ENCODE results near the gene PGBD5.

The PGBD5 gene

GRCh38 chr1:230327892-230328284 lies 98.2 kb downstream of the PGBD5 start:
- in situ Hi-C loops (cut with HindIII; ENCODE audit: low sequenced_read_pairs), result no loop called here

GRCh38 chr1:230326971-230327891 lies 98.9 kb downstream of the PGBD5 start:
- in situ Hi-C loops (cut with HindIII; ENCODE audit: low sequenced_read_pairs), result no loop called here

GRCh38 chr1:230323686-230324085 lies 102.4 kb downstream of the PGBD5 start:
- in situ Hi-C loops (cut with HindIII; ENCODE audit: low sequenced_read_pairs), result no loop called here

- in situ Hi-C loops (cut with HindIII; ENCODE audit: low sequenced_read_pairs), result no loop called here
These were observed 103.1 kb downstream of the PGBD5 start for GRCh38 chr1:230322967-230323547.

- in situ Hi-C loops (cut with HindIII; ENCODE audit: low sequenced_read_pairs), result no loop called here
These were observed 103.7 kb downstream of the PGBD5 start for GRCh38 chr1:230322421-230322756.

- in situ Hi-C loops (cut with HindIII; ENCODE audit: low sequenced_read_pairs), result no loop called here
These were observed 104.3 kb downstream of the PGBD5 start for GRCh38 chr1:230321741-230322420.

GRCh38 chr1:230321341-230321740 lies 104.8 kb downstream of the PGBD5 start:
- in situ Hi-C loops (cut with HindIII; ENCODE audit: low sequenced_read_pairs), result no loop called here

GRCh38 chr1:230320804-230321203 lies 105.3 kb downstream of the PGBD5 start:
- in situ Hi-C loops (cut with HindIII; ENCODE audit: low sequenced_read_pairs), result no loop called here

GRCh38 chr1:230319014-230319747 lies 107.0 kb downstream of the PGBD5 start:
- in situ Hi-C loops (cut with HindIII; ENCODE audit: low sequenced_read_pairs), result no loop called here

- in situ Hi-C loops (cut with HindIII; ENCODE audit: low sequenced_read_pairs), result no loop called here
These were observed 108.0 kb downstream of the PGBD5 start for GRCh38 chr1:230317823-230318819.

GRCh38 chr1:230316864-230317745 lies 109.0 kb downstream of the PGBD5 start:
- in situ Hi-C loops (cut with HindIII; ENCODE audit: low sequenced_read_pairs), result no loop called here

GRCh38 chr1:230315099-230315498 lies 111.0 kb downstream of the PGBD5 start:
- in situ Hi-C loops (cut with HindIII; ENCODE audit: low sequenced_read_pairs), result no loop called here

GRCh38 chr1:230314142-230314470 lies 112.0 kb downstream of the PGBD5 start:
- in situ Hi-C loops (cut with HindIII; ENCODE audit: low sequenced_read_pairs), result no loop called here

- in situ Hi-C loops (cut with HindIII; ENCODE audit: low sequenced_read_pairs), result no loop called here
These were observed 112.5 kb downstream of the PGBD5 start for GRCh38 chr1:230313453-230314141.

- in situ Hi-C loops (cut with HindIII; ENCODE audit: low sequenced_read_pairs), result no loop called here
These were observed 113.5 kb downstream of the PGBD5 start for GRCh38 chr1:230312676-230313075.

- in situ Hi-C loops (cut with HindIII; ENCODE audit: low sequenced_read_pairs), result no loop called here
These were observed 115.6 kb downstream of the PGBD5 start for GRCh38 chr1:230310381-230311163.

- in situ Hi-C loops (cut with HindIII; ENCODE audit: low sequenced_read_pairs), result no loop called here
These were observed 116.4 kb downstream of the PGBD5 start for GRCh38 chr1:230309646-230310177.

GRCh38 chr1:230308821-230309220 lies 117.3 kb downstream of the PGBD5 start:
- in situ Hi-C loops (cut with HindIII; ENCODE audit: low sequenced_read_pairs), result no loop called here

All from DLD1 (cell line).